Transverse colon (tissue), 3 donors: ENCODE measurements around the gene MED15.

Experiments
- EP300 ChIP-seq: sonication (generic); formaldehyde crosslinking; IDR thresholded peaks from one replicate; pipeline ENCODE4 v1.6.1; 2017; ENCODE audit warnings: antibody characterized with exemption, low read depth
- POLR2A ChIP-seq: fragments of 450-650 bp; IDR thresholded peaks from one replicate; pipeline ENCODE4 v1.6.1; 2016; ENCODE audit warnings: antibody characterized with exemption, mild to moderate bottlenecking, moderate library complexity
- TF ChIP-seq, protein P1 (sequence below), 5 experiments: fragments of 200-600 bp in 3 of 5; fragments of 450-650 bp in 2 of 5; sonication (generic) in 3 of 5; IDR thresholded peaks; 1 replicate in 2 of 5; 2 replicates in 3 of 5; pipeline ENCODE4 v1.5.1; 2016 to 2017; ENCODE audit warnings: antibody characterized with exemption in 5 of 5, inconsistent platforms in 3 of 5, mild to moderate bottlenecking in 2 of 5, moderate library complexity in 1 of 5

DNA sequence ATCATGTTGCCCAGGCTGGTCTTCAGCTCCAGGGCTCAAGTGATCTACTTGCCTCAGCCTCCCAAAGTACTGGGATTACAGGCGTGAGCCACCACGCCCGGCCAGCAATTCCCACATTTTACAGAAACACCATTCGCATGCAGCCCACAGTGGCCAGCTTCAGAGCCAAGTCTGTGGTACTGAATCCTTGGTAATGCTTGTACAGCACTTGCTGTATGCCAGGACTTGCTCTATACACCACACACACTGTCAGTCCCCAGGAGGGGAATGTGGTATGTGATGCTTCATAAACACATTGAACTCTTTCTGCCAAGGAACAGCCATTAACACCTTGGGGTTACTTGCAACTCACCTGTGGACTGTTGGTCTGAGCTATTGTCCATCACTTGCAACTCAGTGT, 119.4 kb downstream of the MED15 start:
- TF ChIP-seq, protein P1, sequence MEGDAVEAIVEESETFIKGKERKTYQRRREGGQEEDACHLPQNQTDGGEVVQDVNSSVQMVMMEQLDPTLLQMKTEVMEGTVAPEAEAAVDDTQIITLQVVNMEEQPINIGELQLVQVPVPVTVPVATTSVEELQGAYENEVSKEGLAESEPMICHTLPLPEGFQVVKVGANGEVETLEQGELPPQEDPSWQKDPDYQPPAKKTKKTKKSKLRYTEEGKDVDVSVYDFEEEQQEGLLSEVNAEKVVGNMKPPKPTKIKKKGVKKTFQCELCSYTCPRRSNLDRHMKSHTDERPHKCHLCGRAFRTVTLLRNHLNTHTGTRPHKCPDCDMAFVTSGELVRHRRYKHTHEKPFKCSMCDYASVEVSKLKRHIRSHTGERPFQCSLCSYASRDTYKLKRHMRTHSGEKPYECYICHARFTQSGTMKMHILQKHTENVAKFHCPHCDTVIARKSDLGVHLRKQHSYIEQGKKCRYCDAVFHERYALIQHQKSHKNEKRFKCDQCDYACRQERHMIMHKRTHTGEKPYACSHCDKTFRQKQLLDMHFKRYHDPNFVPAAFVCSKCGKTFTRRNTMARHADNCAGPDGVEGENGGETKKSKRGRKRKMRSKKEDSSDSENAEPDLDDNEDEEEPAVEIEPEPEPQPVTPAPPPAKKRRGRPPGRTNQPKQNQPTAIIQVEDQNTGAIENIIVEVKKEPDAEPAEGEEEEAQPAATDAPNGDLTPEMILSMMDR (IDR thresholded peaks at IDR 0.05), result no peak
- TF ChIP-seq EP300 (no peak), POLR2A (no peak)
